Measurements from ENCODE around the gene RELT. TPM values are rescaled to one million over a fixed set of nuclear protein-coding genes. Genes with fewer than 3 reads are reported as not detected.

Gene RELT
- total and polyA plus RNA-seq, 9 of the 15 experiments (the other 6 are each of a cell fraction or from before 2014, with no cell fraction given), result 1.1 to 20.2 (median 7.4) TPM

DNA sequence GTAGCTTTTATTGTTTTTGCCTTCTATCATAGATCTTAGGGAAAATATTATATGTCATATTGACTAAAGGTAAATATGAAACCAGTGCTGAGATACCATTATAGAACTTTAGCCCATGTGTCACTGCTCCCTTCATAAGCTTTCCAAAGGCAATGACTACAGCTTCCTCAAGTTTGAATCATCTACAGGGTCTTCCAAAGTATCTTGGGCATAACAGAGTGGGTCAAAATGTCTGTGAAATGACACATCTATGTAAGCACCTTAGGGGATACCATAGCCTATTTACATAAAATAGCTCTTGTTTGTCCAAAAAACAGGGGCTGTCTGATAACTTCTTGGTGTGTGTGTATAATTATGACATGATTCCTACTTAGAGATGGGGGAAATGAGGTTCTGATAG is 52.5 kb downstream of the RELT start:
- no peak for DNase-seq (ENCODE audit: extremely low read depth in 1 of 4, low spot score in 3 of 4)
- intact Hi-C loops (cut with micrococcal nuclease) (no loop called here), in situ Hi-C loops (cut with MboI) (no loop called here)
- Histone ChIP-seq H3K27ac (ENCODE audit: extremely low read depth, low read depth, low read length) (no peak overlapping the region), H3K9ac (ENCODE audit: insufficient read depth in 1 of 2, low read depth in 2 of 2, low read length in 2 of 2) (no peak overlapping the region), H3K4me1 (replicated peaks in 1 of 2; ENCODE audit: control insufficient read depth in 2 of 2, insufficient read depth in 2 of 2, low read length in 2 of 2) (no peaks in the 10 kb centered on the region), H3K9me3 (replicated peaks; ENCODE audit: control insufficient read depth, insufficient read depth, low read depth, low read length) (no peaks in the 10 kb centered on the region), H3K4me2 (ENCODE audit: insufficient read depth, low read length) (no peak overlapping the region), H3K79me2 (ENCODE audit: control insufficient read depth, insufficient read depth, low read length) (no peaks in the 10 kb centered on the region), H3K4me3 (no peak overlapping the region), H2AFZ (ENCODE audit: low read depth, low read length) (no peak overlapping the region), H3K9me1 (ENCODE audit: control insufficient read depth, insufficient read depth, low read length) (no peaks in the 10 kb centered on the region), H3K36me3 (ENCODE audit: control insufficient read depth, insufficient read depth, low read length) (no peaks in the 10 kb centered on the region), H4K20me1 (replicated peaks; ENCODE audit: control insufficient read depth, insufficient read depth, low read length) (no peaks in the 10 kb centered on the region; the same call in 1 of the 2 replicates), H3K27me3 (ENCODE audit: control insufficient read depth in 2 of 2, insufficient read depth in 2 of 2, low read length in 2 of 2) (no peaks in the 10 kb centered on the region)
- TF ChIP-seq KLF13 (tag; IDR thresholded peaks at IDR 0.05; ENCODE audit: borderline replicate concordance, low read depth), result no peak
- TF ChIP-seq NR2C2 (CRISPR knock-in tag; IDR thresholded peaks at IDR 0.05), result no peak
- no peak for TF ChIP-seq NR2C2 (tag; IDR thresholded peaks at IDR 0.05)
- no peak for TF ChIP-seq IRF2 (CRISPR knock-in tag; IDR thresholded peaks at IDR 0.05)
- TF ChIP-seq NRF1 (conservative IDR thresholded peaks at IDR 0.05 in 1 of 2, IDR thresholded peaks at IDR 0.05 in 1 of 2), result no peak
- TF ChIP-seq EZH2 (IDR thresholded peaks at IDR 0.05; ENCODE audit: borderline replicate concordance, low read depth, low read length), result no peak
- no peak for TF ChIP-seq MBD2 (IDR thresholded peaks at IDR 0.05; ENCODE audit: borderline replicate concordance, low read depth)
- TF ChIP-seq HDAC3 (IDR thresholded peaks at IDR 0.05; ENCODE audit: borderline replicate concordance, partially characterized antibody), result no peak
- no peak for TF ChIP-seq SNRNP70 (optimal IDR thresholded peaks at IDR 0.05; ENCODE audit: low read depth, low read length)
- TF ChIP-seq ATF1 (CRISPR knock-in tag; IDR thresholded peaks at IDR 0.05), result no peak
- no peak for TF ChIP-seq ATF1 (tag; IDR thresholded peaks at IDR 0.05)
- TF ChIP-seq, protein P1, sequence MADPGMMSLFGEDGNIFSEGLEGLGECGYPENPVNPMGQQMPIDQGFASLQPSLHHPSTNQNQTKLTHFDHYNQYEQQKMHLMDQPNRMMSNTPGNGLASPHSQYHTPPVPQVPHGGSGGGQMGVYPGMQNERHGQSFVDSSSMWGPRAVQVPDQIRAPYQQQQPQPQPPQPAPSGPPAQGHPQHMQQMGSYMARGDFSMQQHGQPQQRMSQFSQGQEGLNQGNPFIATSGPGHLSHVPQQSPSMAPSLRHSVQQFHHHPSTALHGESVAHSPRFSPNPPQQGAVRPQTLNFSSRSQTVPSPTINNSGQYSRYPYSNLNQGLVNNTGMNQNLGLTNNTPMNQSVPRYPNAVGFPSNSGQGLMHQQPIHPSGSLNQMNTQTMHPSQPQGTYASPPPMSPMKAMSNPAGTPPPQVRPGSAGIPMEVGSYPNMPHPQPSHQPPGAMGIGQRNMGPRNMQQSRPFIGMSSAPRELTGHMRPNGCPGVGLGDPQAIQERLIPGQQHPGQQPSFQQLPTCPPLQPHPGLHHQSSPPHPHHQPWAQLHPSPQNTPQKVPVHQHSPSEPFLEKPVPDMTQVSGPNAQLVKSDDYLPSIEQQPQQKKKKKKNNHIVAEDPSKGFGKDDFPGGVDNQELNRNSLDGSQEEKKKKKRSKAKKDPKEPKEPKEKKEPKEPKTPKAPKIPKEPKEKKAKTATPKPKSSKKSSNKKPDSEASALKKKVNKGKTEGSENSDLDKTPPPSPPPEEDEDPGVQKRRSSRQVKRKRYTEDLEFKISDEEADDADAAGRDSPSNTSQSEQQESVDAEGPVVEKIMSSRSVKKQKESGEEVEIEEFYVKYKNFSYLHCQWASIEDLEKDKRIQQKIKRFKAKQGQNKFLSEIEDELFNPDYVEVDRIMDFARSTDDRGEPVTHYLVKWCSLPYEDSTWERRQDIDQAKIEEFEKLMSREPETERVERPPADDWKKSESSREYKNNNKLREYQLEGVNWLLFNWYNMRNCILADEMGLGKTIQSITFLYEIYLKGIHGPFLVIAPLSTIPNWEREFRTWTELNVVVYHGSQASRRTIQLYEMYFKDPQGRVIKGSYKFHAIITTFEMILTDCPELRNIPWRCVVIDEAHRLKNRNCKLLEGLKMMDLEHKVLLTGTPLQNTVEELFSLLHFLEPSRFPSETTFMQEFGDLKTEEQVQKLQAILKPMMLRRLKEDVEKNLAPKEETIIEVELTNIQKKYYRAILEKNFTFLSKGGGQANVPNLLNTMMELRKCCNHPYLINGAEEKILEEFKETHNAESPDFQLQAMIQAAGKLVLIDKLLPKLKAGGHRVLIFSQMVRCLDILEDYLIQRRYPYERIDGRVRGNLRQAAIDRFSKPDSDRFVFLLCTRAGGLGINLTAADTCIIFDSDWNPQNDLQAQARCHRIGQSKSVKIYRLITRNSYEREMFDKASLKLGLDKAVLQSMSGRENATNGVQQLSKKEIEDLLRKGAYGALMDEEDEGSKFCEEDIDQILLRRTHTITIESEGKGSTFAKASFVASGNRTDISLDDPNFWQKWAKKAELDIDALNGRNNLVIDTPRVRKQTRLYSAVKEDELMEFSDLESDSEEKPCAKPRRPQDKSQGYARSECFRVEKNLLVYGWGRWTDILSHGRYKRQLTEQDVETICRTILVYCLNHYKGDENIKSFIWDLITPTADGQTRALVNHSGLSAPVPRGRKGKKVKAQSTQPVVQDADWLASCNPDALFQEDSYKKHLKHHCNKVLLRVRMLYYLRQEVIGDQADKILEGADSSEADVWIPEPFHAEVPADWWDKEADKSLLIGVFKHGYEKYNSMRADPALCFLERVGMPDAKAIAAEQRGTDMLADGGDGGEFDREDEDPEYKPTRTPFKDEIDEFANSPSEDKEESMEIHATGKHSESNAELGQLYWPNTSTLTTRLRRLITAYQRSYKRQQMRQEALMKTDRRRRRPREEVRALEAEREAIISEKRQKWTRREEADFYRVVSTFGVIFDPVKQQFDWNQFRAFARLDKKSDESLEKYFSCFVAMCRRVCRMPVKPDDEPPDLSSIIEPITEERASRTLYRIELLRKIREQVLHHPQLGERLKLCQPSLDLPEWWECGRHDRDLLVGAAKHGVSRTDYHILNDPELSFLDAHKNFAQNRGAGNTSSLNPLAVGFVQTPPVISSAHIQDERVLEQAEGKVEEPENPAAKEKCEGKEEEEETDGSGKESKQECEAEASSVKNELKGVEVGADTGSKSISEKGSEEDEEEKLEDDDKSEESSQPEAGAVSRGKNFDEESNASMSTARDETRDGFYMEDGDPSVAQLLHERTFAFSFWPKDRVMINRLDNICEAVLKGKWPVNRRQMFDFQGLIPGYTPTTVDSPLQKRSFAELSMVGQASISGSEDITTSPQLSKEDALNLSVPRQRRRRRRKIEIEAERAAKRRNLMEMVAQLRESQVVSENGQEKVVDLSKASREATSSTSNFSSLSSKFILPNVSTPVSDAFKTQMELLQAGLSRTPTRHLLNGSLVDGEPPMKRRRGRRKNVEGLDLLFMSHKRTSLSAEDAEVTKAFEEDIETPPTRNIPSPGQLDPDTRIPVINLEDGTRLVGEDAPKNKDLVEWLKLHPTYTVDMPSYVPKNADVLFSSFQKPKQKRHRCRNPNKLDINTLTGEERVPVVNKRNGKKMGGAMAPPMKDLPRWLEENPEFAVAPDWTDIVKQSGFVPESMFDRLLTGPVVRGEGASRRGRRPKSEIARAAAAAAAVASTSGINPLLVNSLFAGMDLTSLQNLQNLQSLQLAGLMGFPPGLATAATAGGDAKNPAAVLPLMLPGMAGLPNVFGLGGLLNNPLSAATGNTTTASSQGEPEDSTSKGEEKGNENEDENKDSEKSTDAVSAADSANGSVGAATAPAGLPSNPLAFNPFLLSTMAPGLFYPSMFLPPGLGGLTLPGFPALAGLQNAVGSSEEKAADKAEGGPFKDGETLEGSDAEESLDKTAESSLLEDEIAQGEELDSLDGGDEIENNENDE (IDR thresholded peaks at IDR 0.05; ENCODE audit: low read depth, low read length), result no peak
- ATAC-seq, result no peak
- CTCF ChIA-PET (ENCODE audit: low intra/inter-chr PET ratio), result no interaction called here
- POLR2A ChIA-PET, result no interaction called here
- no TSS peak for BruUV-seq (replicated peaks)
- FAIRE-seq, result no peak

Data from K562 (cell line).